RWPE2 (cell line): ENCODE results near the gene GDF11.

Experiments
- ATAC-seq: fragments of 200-7000 bp; cut with Tn5 transposase; 3 replicates; pipeline ENCODE4 v1.9.1; 2021; ENCODE audit warnings: low read depth
- DNase-seq: peaks from one replicate; pipeline ENCODE4 v3.0.0-alpha.2; 2020; ENCODE audit warnings: low spot score
- H3K27ac ChIP-seq: fragments of 450-650 bp; 2 replicates; pipeline ENCODE4 v1.5.1; 2017; ENCODE audit warnings: mild to moderate bottlenecking; ENCODE audit not compliant: poor library complexity, severe bottlenecking
- H3K27me3 ChIP-seq: fragments of 250-450 bp; sonication (Bioruptor Pico); 2 replicates; pipeline ENCODE4 v1.5.1; 2021; ENCODE audit warnings: mild to moderate bottlenecking, moderate library complexity; ENCODE audit not compliant: insufficient read depth, poor library complexity, severe bottlenecking
- H3K36me3 ChIP-seq: fragments of 250-450 bp; sonication (Bioruptor Pico); 2 replicates; pipeline ENCODE4 v1.5.1; 2020; ENCODE audit warnings: low read depth, mild to moderate bottlenecking, moderate library complexity
- H3K4me1 ChIP-seq: fragments of 250-450 bp; sonication (Bioruptor Pico); 2 replicates; pipeline ENCODE4 v1.5.1; 2021; ENCODE audit warnings: mild to moderate bottlenecking, moderate library complexity; ENCODE audit not compliant: insufficient read depth, poor library complexity, severe bottlenecking
- H3K4me3 ChIP-seq: fragments of 250-450 bp; sonication (Bioruptor Pico); 2 replicates; pipeline ENCODE4 v1.5.1; 2021; ENCODE audit warnings: mild to moderate bottlenecking, moderate library complexity; ENCODE audit not compliant: severe bottlenecking
- H3K9me3 ChIP-seq: fragments of 250-450 bp; sonication (Bioruptor Pico); 2 replicates; pipeline ENCODE4 v1.5.1; 2021; ENCODE audit warnings: mild to moderate bottlenecking, moderate library complexity; ENCODE audit not compliant: severe bottlenecking
- TF ChIP-seq, protein P1 (sequence below): fragments of 450-650 bp; IDR thresholded peaks from one replicate; pipeline ENCODE4 v1.5.1; 2017; ENCODE audit warnings: mild to moderate bottlenecking, moderate library complexity; ENCODE audit not compliant: poor library complexity, severe bottlenecking

GDF11 gene

DNA sequence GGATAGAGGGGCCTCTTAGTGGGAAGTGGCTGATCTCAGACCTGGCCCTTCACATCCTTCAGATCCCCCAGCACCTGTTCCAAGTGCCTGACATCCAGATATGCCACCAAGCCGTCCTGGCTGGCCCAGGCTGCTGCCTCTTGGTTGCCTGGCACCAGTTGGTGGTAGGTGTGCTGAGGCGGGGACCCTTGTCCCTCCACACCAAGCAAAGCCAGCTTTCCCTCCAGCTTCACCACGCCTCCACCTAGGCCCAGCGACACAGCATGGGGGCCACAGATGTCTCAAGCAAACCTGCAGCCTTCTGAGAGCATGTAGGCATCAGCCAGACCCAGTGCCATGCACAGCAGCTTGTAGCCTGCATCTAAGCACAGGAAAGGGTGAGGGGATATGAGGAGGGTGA lies 10.6 kb upstream of the GDF11 start:
- H3K27me3 ChIP-seq = no peaks in the 10 kb centered on the region
- H3K4me1 ChIP-seq = peaks cover 6% of the 10 kb centered on the region
- no peak overlapping the region for H3K4me3 ChIP-seq
- peaks cover 2% of the 10 kb centered on the region for H3K36me3 ChIP-seq
- ATAC-seq (no peak), DNase-seq (no peak)
- TF ChIP-seq, protein P1, sequence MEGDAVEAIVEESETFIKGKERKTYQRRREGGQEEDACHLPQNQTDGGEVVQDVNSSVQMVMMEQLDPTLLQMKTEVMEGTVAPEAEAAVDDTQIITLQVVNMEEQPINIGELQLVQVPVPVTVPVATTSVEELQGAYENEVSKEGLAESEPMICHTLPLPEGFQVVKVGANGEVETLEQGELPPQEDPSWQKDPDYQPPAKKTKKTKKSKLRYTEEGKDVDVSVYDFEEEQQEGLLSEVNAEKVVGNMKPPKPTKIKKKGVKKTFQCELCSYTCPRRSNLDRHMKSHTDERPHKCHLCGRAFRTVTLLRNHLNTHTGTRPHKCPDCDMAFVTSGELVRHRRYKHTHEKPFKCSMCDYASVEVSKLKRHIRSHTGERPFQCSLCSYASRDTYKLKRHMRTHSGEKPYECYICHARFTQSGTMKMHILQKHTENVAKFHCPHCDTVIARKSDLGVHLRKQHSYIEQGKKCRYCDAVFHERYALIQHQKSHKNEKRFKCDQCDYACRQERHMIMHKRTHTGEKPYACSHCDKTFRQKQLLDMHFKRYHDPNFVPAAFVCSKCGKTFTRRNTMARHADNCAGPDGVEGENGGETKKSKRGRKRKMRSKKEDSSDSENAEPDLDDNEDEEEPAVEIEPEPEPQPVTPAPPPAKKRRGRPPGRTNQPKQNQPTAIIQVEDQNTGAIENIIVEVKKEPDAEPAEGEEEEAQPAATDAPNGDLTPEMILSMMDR = no peak
- H3K27ac ChIP-seq = no peak overlapping the region
- no peaks in the 10 kb centered on the region for H3K9me3 ChIP-seq

GRCh38 chr12:55733021-55733555 lies 9.8 kb upstream of the GDF11 start:
- TF ChIP-seq, protein P1 = no peak
- Histone ChIP-seq H3K4me3 (no peak overlapping the region), H3K27ac (no peak overlapping the region), H3K9me3 (no peaks in the 10 kb centered on the region), H3K4me1 (peaks cover 7% of the 10 kb centered on the region), H3K27me3 (no peaks in the 10 kb centered on the region), H3K36me3 (no peaks in the 10 kb centered on the region)
- ATAC-seq = no peak
- DNase-seq = no peak

GRCh38 chr12:55733858-55734257 lies 9.1 kb upstream of the GDF11 start:
- Histone ChIP-seq H3K9me3 (no peaks in the 10 kb centered on the region), H3K4me1 (peaks cover 8% of the 10 kb centered on the region), H3K4me3 (no peak overlapping the region), H3K27me3 (no peaks in the 10 kb centered on the region), H3K27ac (no peak overlapping the region), H3K36me3 (no peaks in the 10 kb centered on the region)
- TF ChIP-seq, protein P1 = no peak
- ATAC-seq (no peak), DNase-seq (no peak)

- TF ChIP-seq, protein P1 = no peak
- DNase-seq (no peak), ATAC-seq (no peak)
- no peaks in the 10 kb centered on the region for H3K9me3 ChIP-seq
- H3K36me3 ChIP-seq = no peaks in the 10 kb centered on the region
- H3K4me3 ChIP-seq = no peak overlapping the region
- H3K4me1 ChIP-seq = peaks cover 8% of the 10 kb centered on the region
- no peaks in the 10 kb centered on the region for H3K27me3 ChIP-seq
- H3K27ac ChIP-seq = no peak overlapping the region
Measured at GRCh38 chr12:55734595-55734994, 8.3 kb upstream of the GDF11 start.

DNA sequence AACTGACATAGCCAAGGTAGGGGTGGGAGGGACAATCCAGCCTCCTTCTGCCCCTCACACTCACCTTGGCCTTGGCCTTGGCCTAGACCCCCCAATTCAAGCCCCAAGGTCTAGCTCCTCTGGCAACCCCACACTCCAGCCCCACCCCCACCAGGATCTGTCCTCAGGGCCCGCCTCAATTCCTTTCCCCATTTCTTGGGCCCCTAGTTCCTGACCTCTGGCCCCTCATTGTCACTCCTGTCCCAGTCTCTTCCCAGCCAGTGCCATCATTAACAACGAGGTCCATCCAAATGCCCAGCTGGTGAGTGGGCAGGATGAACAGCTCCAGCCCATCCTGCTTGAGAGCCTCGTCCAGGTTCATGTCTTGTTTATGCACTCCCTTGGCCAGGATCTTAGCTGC lies 6.8 kb upstream of the GDF11 start:
- H3K36me3 ChIP-seq = no peaks in the 10 kb centered on the region
- no peak for ATAC-seq
- no peaks in the 10 kb centered on the region for H3K9me3 ChIP-seq
- no peak overlapping the region for H3K27ac ChIP-seq
- TF ChIP-seq, protein P1 = no peak
- H3K4me3 ChIP-seq = no peak overlapping the region
- H3K27me3 ChIP-seq = no peaks in the 10 kb centered on the region
- peaks cover 4% of the 10 kb centered on the region for H3K4me1 ChIP-seq
- DNase-seq = no peak
